Esophagus squamous epithelium (tissue), 5 donors: ENCODE measurements around the gene STAB1. TPM values are rescaled to one million over a fixed set of nuclear protein-coding genes. Genes with fewer than 3 reads are reported as not detected.

Source experiments
- DNase-seq: peaks from one replicate; lab custom pipeline; 2025; lab: John Stamatoyannopoulos, UW
- H3K27ac ChIP-seq, 4 donors: fragments of 200-600 bp; sonication (generic); one replicate each; pipeline ENCODE4 v1.5.1; 2016 to 2019; ENCODE audit warnings: mild to moderate bottlenecking in 1 of 4
- H3K27me3 ChIP-seq, 4 donors: fragments of 200-600 bp; sonication (generic); 1 replicate in 3 of 4; 2 replicates in 1 of 4; pipeline versions ENCODE4 v1.5.1 to v1.6.0; 2017 to 2021; ENCODE audit warnings: antibody characterized with exemption in 1 of 4
- H3K36me3 ChIP-seq, 3 donors: fragments of 200-600 bp; sonication (generic); one replicate each; pipeline ENCODE4 v1.5.1; 2016 to 2019
- H3K4me1 ChIP-seq, 3 donors: fragments of 200-600 bp; sonication (generic); one replicate each; pipeline ENCODE4 v1.5.1; 2017 to 2019
- H3K4me3 ChIP-seq, 4 donors: fragments of 200-600 bp; sonication (generic); 1 replicate in 3 of 4; 2 replicates in 1 of 4; pipeline ENCODE4 v1.5.1; 2016 to 2019; ENCODE audit warnings: mild to moderate bottlenecking in 2 of 4, moderate library complexity in 1 of 4
- H3K9me3 ChIP-seq, 3 donors: fragments of 200-600 bp; sonication (generic); one replicate each; pipeline ENCODE4 v1.5.1; 2016 to 2019
- POLR2A ChIP-seq, 4 donors: fragments of 450-650 bp; IDR thresholded peaks; one replicate each; pipeline ENCODE4 v1.6.1; 2017; ENCODE audit warnings: antibody characterized with exemption in 4 of 4, mild to moderate bottlenecking in 4 of 4, moderate library complexity in 3 of 4
- WGBS, 2 donors: methylation state at CpG; one replicate each; pipeline ENCODE4 v1.1.5; 2018; 5-methylcytosine and 5-hydroxymethylcytosine counted together
- intact Hi-C: fragments of 100-400 bp; cut with DNase I; formaldehyde crosslinking; loops from one replicate; pipeline ENCODE4 v1.15.0; 2022
- total RNA-seq, 4 donors: library from RNA; depleted of rRNA; stranded (reverse); fragments of >200 nt; gene quantifications; one replicate each; pipeline ENCODE4 v1.1.0, GENCODE V29; 2016
- TF ChIP-seq, protein P1 (sequence below), 6 experiments: fragments of 450-650 bp in 4 of 6; fragments of 200-600 bp in 2 of 6; sonication (generic) in 2 of 6; IDR thresholded peaks; one replicate each; pipeline ENCODE4 v1.5.1; 2016 to 2019; ENCODE audit warnings: antibody characterized with exemption in 6 of 6, mild to moderate bottlenecking in 4 of 6, moderate library complexity in 4 of 6
- donor health status: DM: yes; HTN: yes; CAD: no.

STAB1 gene
- total RNA-seq, 4 donors from 2014 or later = 5.6 to 69.4 (median 32.3) TPM

DNA sequence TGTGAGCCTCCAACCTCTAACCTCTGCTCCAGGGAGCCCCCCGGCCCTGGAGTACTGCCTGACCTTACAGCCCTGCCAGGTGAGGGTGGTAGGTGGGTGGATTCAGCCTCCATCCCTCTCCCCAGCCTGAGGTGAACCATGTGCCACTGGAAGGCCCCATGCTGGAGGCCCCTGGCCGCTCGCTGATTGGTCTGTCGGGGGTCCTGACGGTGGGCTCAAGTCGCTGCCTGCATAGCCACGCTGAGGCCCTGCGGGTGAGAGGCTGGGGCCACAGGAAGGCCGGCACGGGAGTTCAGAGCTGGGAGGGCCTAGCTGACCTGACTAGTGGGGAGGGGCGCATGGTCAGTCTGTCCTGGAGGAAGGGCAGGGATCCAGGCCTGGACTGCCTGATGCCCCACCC, 19.4 kb downstream of the STAB1 start:
- H3K4me1 ChIP-seq = peaks cover 0 to 12% (median 3%) of the 10 kb centered on the region in 3 donors
- DNase-seq = no peak
- H3K36me3 ChIP-seq = peaks cover 0 to 1% (median 0%) of the 10 kb centered on the region in 3 donors
- H3K4me3 ChIP-seq = no peak overlapping the region
- H3K9me3 ChIP-seq = no peaks in the 10 kb centered on the region
- WGBS, 2 donors = no CpG with 5 or more reads among the region's 11 CpGs
- H3K27ac ChIP-seq = no peak overlapping the region
- no peak for TF ChIP-seq POLR2A (IDR thresholded peaks at IDR 0.05)
- TF ChIP-seq, protein P1, sequence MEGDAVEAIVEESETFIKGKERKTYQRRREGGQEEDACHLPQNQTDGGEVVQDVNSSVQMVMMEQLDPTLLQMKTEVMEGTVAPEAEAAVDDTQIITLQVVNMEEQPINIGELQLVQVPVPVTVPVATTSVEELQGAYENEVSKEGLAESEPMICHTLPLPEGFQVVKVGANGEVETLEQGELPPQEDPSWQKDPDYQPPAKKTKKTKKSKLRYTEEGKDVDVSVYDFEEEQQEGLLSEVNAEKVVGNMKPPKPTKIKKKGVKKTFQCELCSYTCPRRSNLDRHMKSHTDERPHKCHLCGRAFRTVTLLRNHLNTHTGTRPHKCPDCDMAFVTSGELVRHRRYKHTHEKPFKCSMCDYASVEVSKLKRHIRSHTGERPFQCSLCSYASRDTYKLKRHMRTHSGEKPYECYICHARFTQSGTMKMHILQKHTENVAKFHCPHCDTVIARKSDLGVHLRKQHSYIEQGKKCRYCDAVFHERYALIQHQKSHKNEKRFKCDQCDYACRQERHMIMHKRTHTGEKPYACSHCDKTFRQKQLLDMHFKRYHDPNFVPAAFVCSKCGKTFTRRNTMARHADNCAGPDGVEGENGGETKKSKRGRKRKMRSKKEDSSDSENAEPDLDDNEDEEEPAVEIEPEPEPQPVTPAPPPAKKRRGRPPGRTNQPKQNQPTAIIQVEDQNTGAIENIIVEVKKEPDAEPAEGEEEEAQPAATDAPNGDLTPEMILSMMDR (IDR thresholded peaks at IDR 0.05) = no peak
- no peaks in the 10 kb centered on the region for H3K27me3 ChIP-seq
- intact Hi-C loops = no loop called here

DNA sequence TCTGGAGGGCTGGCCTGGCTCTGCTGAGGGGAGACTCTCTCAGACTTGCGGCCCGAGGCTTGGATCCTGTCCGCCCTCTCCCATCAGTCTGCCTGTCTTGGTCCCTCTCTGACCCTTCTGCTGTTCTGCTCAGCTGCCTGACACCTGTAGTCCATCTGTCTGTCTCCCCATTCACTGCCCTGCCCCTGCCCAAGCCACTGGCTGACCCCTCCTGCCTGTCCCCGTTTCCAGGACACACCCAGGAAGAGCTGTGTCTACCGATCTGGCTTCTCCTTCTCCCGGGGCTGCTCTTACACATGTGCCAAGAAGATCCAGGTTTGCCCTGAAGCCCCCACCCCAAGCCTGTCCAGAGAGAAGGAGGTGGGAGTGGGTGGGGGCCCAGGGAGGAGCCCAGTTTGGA, 20.1 kb downstream of the STAB1 start:
- intact Hi-C loops = no loop called here
- 63 to 100% methylated on average over 1 to 5 of the region's 6 CpGs for WGBS, 2 donors
- TF ChIP-seq, protein P1 (IDR thresholded peaks at IDR 0.05) = no peak
- TF ChIP-seq POLR2A (IDR thresholded peaks at IDR 0.05) = no peak
- Histone ChIP-seq H3K4me3 (no peak overlapping the region), H3K27me3 (no peaks in the 10 kb centered on the region), H3K27ac (no peak overlapping the region), H3K4me1 (peaks cover 0 to 12% (median 3%) of the 10 kb centered on the region in 3 donors), H3K36me3 (peaks cover 0 to 4% (median 0%) of the 10 kb centered on the region in 3 donors), H3K9me3 (no peaks in the 10 kb centered on the region)
- no peak for DNase-seq

DNA sequence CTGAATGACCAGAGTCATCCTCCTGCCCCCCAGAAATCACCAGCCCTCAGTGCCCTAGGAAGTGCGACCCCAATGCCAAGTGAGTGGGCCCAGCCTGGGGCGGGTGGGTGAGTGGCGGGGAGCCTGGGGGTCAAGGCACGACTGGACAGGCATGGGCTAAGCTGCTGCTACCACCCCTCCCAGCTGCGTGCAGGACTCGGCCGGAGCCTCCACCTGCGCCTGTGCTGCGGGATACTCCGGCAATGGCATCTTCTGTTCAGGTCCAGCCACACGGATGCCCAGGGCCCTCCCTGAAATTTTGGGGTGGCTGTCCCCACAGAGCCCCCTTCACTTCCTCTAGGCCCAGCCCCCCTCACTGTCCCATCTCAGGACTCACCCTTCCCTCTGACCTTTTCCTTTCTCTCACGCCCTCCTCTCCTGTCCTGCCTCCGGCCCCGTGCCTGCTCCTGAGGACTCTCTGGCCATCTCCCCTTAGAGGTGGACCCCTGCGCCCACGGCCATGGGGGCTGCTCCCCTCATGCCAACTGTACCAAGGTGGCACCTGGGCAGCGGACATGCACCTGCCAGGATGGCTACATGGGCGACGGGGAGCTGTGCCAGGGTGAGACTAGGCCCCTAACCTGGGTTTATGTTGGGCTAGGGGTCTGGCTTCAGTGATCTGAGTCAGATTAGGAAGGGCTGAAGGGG, 21.5 kb downstream of the STAB1 start:
- no peak for DNase-seq
- Histone ChIP-seq H3K36me3 (peaks cover 0 to 4% (median 0%) of the 10 kb centered on the region in 3 donors), H3K9me3 (no peaks in the 10 kb centered on the region), H3K27ac (no peak overlapping the region), H3K4me1 (peaks cover 0 to 12% (median 3%) of the 10 kb centered on the region in 3 donors), H3K27me3 (no peaks in the 10 kb centered on the region), H3K4me3 (no peak overlapping the region)
- TF ChIP-seq POLR2A (IDR thresholded peaks at IDR 0.05) = no peak
- TF ChIP-seq, protein P1 (IDR thresholded peaks at IDR 0.05) = no peak
- intact Hi-C loops = no loop called here
- 94 to 95% methylated on average over 10 of the region's 19 CpGs for WGBS, 2 donors

DNA sequence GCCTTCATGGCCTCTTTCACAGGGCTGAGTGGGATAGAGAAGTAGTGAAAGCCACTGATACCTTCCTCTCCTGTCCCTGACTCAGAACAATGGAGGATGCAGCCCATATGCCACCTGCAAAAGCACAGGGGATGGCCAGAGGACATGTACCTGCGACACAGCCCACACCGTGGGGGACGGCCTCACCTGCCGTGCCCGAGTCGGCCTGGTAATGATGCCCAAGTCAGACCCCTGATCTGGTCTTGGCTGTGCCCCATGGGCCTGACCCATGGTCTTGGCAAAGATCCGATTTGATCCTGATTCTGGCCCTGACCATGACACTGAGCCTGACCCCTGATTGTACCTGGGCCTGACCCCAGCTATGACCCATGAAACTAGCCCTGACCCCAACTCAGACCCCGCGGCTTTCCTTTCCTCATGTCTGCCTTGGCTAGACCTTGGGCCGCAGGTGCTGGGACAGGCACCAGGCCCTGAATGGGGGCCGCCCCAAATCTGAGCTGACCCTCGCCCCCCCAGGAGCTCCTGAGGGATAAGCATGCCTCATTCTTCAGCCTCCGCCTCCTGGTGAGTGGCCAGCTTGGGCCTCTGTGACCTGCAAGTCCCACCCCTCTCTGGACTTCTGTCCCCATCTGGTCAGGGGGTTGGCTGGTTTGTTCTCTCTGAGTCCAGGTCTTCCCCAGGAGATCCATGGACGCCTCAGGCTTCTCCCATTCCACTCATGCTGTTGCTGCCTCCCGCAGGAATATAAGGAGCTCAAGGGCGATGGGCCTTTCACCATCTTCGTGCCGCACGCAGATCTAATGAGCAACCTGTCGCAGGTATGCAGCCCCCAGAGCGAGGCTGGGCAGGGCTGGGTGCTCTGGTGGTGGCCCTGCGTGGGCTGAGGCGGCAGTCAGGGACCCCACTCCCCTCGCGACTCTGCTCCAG, 22.9 kb downstream of the STAB1 start:
- no peak for TF ChIP-seq POLR2A (IDR thresholded peaks at IDR 0.05)
- TF ChIP-seq, protein P1 (IDR thresholded peaks at IDR 0.05) = no peak
- Histone ChIP-seq H3K4me1 (peaks cover 0 to 12% (median 3%) of the 10 kb centered on the region in 3 donors), H3K9me3 (no peaks in the 10 kb centered on the region), H3K27me3 (no peaks in the 10 kb centered on the region), H3K27ac (no peak overlapping the region), H3K36me3 (peaks cover 0 to 10% (median 0%) of the 10 kb centered on the region in 3 donors), H3K4me3 (peak overlapping the region in 3 of 4 donors; percentile 22 to 59 (median 35))
- DNase-seq = no peak
- 87 to 92% methylated on average over 9 to 11 of the region's 25 CpGs for WGBS, 2 donors
- intact Hi-C loops = no loop called here
